Astrocyte of the spinal cord (primary cell): ENCODE results near the gene ASAP2.

Experiments
- DNase-seq: peaks from one replicate; pipeline ENCODE4 v3.0.0; 2011; ENCODE audit warnings: low read depth, low spot score
- H3K4me3 ChIP-seq: 2 replicates; pipeline ENCODE4 v1.5.1; 2011; ENCODE audit warnings: low read depth, mild to moderate bottlenecking, low read length, moderate library complexity
- CTCF ChIP-seq: IDR thresholded peaks from 2 replicates; pipeline ENCODE4 v1.5.1; 2012; ENCODE audit warnings: low read depth, mild to moderate bottlenecking, low read length, inconsistent platforms
- in situ Hi-C: cut with HindIII; loops from 2 replicates; pipeline ENCODE4 v1.10.0; 2017; ENCODE audit warnings: low sequenced_read_pairs

ASAP2 gene

GRCh38 chr2:9236045-9236344, 29.4 kb downstream of the ASAP2 start:
- DNase-seq, result no peak
- no peak for TF ChIP-seq CTCF
- no peak overlapping the region for H3K4me3 ChIP-seq
- in situ Hi-C loops, result no loop called here

GRCh38 chr2:9236867-9237266, 30.3 kb downstream of the ASAP2 start:
- TF ChIP-seq CTCF, result no peak
- in situ Hi-C loops, result no loop called here
- no peak overlapping the region for H3K4me3 ChIP-seq
- no peak for DNase-seq

GRCh38 chr2:9237831-9238230, 31.2 kb downstream of the ASAP2 start:
- TF ChIP-seq CTCF, result no peak
- in situ Hi-C loops, result no loop called here
- no peak overlapping the region for H3K4me3 ChIP-seq
- no peak for DNase-seq

GRCh38 chr2:9238591-9239326, 32.1 kb downstream of the ASAP2 start:
- in situ Hi-C loops, result no loop called here
- no peak for TF ChIP-seq CTCF
- H3K4me3 ChIP-seq, result no peak overlapping the region
- DNase-seq, result no peak

GRCh38 chr2:9239616-9240015, 33.0 kb downstream of the ASAP2 start:
- no peak for TF ChIP-seq CTCF
- DNase-seq, result no peak
- in situ Hi-C loops, result no loop called here
- H3K4me3 ChIP-seq, result no peak overlapping the region

- in situ Hi-C loops, result no loop called here
- no peak overlapping the region for H3K4me3 ChIP-seq
- no peak for TF ChIP-seq CTCF
- DNase-seq, result no peak
Observed at GRCh38 chr2:9240745-9241144, 34.1 kb downstream of the ASAP2 start.

GRCh38 chr2:9241233-9241632, 34.6 kb downstream of the ASAP2 start:
- no peak for TF ChIP-seq CTCF
- DNase-seq, result no peak
- no peak overlapping the region for H3K4me3 ChIP-seq
- in situ Hi-C loops, result no loop called here
